Neural crest cell (in vitro differentiated cells): ENCODE measurements around the gene TMEM235. TPM values are rescaled to one million over a fixed set of nuclear protein-coding genes. Genes with fewer than 3 reads are reported as not detected.

ENCODE experiments used
- DNase-seq: peaks from one replicate; pipeline ENCODE4 v3.0.0; 2021; ENCODE audit warnings: low read depth, mixed read lengths, low spot score
- H3K27ac Mint-ChIP-seq: one replicate; pipeline ENCODE4 v1.8.0; 2021; ENCODE audit warnings: mild to moderate bottlenecking, mixed read lengths; ENCODE audit not compliant: unreplicated experiment
- H3K27me3 Mint-ChIP-seq: 2 replicates; pipeline ENCODE4 v1.8.0; 2021; ENCODE audit warnings: low read depth, mild to moderate bottlenecking, mixed read lengths
- H3K36me3 Mint-ChIP-seq: 2 replicates; pipeline ENCODE4 v1.8.0; 2021; ENCODE audit warnings: low read depth, mild to moderate bottlenecking, mixed read lengths
- H3K4me1 Mint-ChIP-seq: 2 replicates; pipeline ENCODE4 v1.8.0; 2021; ENCODE audit warnings: mixed read lengths
- H3K4me3 Mint-ChIP-seq: one replicate; pipeline ENCODE4 v1.8.0; 2021; ENCODE audit warnings: mild to moderate bottlenecking, mixed read lengths
- H3K9me3 Mint-ChIP-seq: 2 replicates; pipeline ENCODE4 v1.8.0; 2021; ENCODE audit warnings: mixed read lengths
- CTCF ChIP-seq: fragments of 200-600 bp; sonication (generic); conservative IDR thresholded peaks from 2 replicates; pipeline ENCODE4 v1.5.0; 2021; ENCODE audit warnings: antibody characterized with exemption, mild to moderate bottlenecking
- total RNA-seq: library from RNA; stranded (reverse); gene quantifications from 2 replicates; pipeline ENCODE4 v1.2.1, GENCODE V29; 2021

TMEM235 gene
- total RNA-seq, 1 donor from 2014 or later: not detected

- H3K27me3 Mint-ChIP-seq: no peaks in the 10 kb centered on the region
- no peaks in the 10 kb centered on the region for H3K9me3 Mint-ChIP-seq
- no peak for DNase-seq
- no peak overlapping the region for H3K4me3 Mint-ChIP-seq
- no peaks in the 10 kb centered on the region for H3K36me3 Mint-ChIP-seq
- no peak for TF ChIP-seq CTCF
- H3K27ac Mint-ChIP-seq: no peak overlapping the region
- peaks cover 12% of the 10 kb centered on the region for H3K4me1 Mint-ChIP-seq
Observed at GRCh38 chr17:78276098-78276887, 44.9 kb downstream of the TMEM235 start.

DNA sequence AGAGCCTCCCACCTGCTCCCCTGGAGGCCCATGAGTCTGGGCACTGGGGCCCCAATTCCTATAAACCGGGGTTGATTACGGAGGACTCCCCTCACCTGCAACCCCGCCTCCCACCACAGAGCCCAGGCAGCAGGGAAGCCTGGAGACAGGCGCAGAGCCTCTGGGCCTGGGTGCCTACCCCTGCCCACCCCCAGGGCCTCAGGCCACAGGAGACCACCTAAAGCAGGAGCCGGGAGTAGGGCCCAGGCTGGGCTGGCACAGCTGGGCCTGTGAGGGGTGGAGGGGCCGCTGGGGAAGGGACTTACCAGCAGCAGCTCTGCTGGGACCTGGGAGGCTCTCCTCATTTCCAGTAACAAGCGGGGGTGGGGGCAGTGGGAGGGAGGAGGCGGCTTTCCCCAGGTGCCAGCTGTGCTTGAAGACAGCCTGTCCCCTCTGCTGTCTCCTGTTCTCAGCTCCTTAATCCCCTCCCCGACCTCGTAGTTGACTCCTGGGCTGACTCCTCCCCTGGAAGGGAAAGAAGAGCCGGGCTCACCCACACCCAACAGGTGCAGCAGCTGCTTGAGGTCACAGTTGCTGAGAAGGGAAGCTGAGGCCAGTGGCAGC is 46.8 kb downstream of the TMEM235 start:
- DNase-seq: no peak
- no peak for TF ChIP-seq CTCF
- no peak overlapping the region for H3K4me3 Mint-ChIP-seq

DNA sequence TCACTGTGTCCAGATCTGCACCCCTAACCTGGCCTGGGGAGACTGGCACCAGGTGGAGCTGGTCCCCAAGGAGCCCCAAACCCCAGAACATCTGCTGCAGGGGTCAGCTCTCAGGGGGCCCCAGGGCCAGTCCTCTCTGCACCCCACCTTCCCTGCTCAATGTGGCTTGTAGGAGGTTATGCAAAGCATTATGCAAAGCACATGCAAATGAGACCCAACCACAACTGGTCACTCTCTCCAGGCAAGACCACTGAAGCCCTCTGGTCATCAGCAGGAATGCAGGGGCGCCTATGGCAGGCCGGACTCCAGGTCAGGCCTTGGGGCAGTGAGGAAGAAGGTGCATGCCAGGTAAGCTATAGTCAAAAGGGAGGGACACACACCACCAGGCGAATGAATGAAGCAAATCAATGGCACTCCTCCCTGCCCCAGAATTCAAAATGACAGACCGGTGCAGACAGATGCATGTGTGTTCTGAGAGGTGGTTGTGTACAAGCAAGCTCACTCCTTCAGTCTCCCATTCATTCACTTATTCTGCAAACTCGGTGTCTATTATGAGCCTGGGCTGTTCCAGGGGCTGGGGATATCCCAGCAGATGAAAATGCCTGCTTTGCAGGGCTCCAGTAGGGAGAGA is 48.0 kb downstream of the TMEM235 start:
- Mint-ChIP-seq H3K27ac (no peak overlapping the region), H3K27me3 (no peaks in the 10 kb centered on the region), H3K36me3 (no peaks in the 10 kb centered on the region), H3K9me3 (no peaks in the 10 kb centered on the region), H3K4me1 (peaks cover 12% of the 10 kb centered on the region), H3K4me3 (no peak overlapping the region)
- no peak for DNase-seq
- TF ChIP-seq CTCF: no peak

More for the DNA sequence above, 46.8 kb downstream of the TMEM235 start:
- Mint-ChIP-seq H3K27me3 (no peaks in the 10 kb centered on the region), H3K9me3 (no peaks in the 10 kb centered on the region), H3K4me1 (peaks cover 12% of the 10 kb centered on the region), H3K27ac (no peak overlapping the region), H3K36me3 (no peaks in the 10 kb centered on the region)

- no peak overlapping the region for H3K4me3 Mint-ChIP-seq
- H3K4me1 Mint-ChIP-seq: peaks cover 12% of the 10 kb centered on the region
- H3K9me3 Mint-ChIP-seq: no peaks in the 10 kb centered on the region
- no peaks in the 10 kb centered on the region for H3K36me3 Mint-ChIP-seq
- H3K27me3 Mint-ChIP-seq: no peaks in the 10 kb centered on the region
- H3K27ac Mint-ChIP-seq: peak overlapping the region; percentile 57
- no peak for DNase-seq
- TF ChIP-seq CTCF: no peak
Observed at GRCh38 chr17:78281249-78281845, 49.9 kb downstream of the TMEM235 start.

DNA sequence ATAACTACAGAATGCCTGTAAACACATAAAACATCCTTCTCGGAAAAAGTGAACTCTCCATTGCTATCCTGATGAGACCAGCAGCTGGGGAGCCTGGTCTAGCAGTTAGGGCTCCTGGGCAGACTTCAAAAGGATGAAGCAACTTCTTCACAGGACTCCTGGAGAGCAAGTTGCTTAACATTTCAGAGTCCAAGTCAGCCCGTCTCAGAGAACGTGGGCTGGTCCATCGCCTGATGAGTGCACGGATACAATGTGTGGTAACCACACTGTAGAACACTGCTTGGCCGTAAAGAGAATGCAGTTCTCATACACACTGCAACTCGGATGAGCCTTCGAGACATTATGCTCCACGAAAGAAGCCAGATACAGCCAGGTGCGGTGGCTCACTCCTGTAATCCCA is 52.7 kb downstream of the TMEM235 start:
- Mint-ChIP-seq H3K9me3 (no peaks in the 10 kb centered on the region), H3K4me3 (no peak overlapping the region), H3K4me1 (peaks cover 12% of the 10 kb centered on the region), H3K27me3 (no peaks in the 10 kb centered on the region), H3K27ac (no peak overlapping the region), H3K36me3 (no peaks in the 10 kb centered on the region)
- no peak for TF ChIP-seq CTCF
- DNase-seq: no peak
